HG03457 (cell line): ENCODE measurements around the gene ZNF423.

Source experiments
- ATAC-seq: cut with Tn5 transposase; IDR thresholded peaks from one replicate; pipeline ENCODE4 v1.9.1; 2021; ENCODE audit warnings: moderate number of reproducible peaks; ENCODE audit not compliant: unreplicated experiment

The ZNF423 gene

DNA sequence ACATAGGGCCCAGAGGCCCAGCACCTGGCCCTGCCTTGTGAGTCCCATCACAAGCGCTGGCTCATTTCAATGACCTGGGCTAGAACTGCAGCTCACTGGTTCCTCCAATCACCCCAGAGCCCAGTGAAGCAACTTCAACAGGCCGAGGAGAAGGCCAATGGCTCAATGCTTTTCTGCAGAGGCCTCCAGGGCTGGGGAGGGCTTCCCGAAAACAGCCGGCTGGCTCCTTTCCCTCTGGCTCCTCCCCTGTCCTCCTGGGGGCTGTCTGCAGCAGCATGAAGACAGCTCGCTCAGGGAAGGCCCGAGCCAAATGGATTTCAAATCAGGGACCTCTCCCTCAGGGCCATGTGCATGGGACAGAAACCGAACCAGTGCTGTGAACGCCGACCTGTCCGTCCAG lies 121.6 kb downstream of the ZNF423 start:
- ATAC-seq: no peak

- ATAC-seq: no peak
Observed at GRCh38 chr16:49733313-49734009, 122.5 kb downstream of the ZNF423 start.

- ATAC-seq: no peak
Observed at GRCh38 chr16:49731911-49732310, 124.0 kb downstream of the ZNF423 start.

DNA sequence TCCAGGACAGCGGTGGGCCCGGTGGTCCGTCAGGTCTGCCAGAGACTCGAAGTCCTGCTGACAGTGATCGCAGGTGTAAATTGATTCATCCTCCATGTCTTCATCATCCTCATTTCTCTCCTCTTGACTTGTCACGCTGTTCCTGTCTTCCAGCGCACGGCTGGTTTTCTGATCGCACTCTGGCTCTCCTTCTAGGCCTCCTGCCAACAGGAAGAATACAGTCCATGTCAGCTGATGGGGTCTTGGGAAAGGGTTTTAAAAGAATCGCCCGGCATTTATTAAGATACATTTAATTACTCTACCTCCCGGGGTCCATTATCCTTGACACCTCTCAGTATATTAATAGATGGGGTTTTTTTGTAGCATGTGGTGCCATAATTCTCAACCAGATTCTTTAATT lies 125.1 kb downstream of the ZNF423 start:
- no peak for ATAC-seq

GRCh38 chr16:49727611-49728010 lies 128.3 kb downstream of the ZNF423 start:
- no peak for ATAC-seq

- ATAC-seq: no peak
Observed at GRCh38 chr16:49726155-49726554, 129.8 kb downstream of the ZNF423 start.

GRCh38 chr16:49725651-49726050 lies 130.3 kb downstream of the ZNF423 start:
- no peak for ATAC-seq

GRCh38 chr16:49724774-49725173 lies 131.1 kb downstream of the ZNF423 start:
- no peak for ATAC-seq

- ATAC-seq: no peak
Observed at GRCh38 chr16:49723310-49723709, 132.6 kb downstream of the ZNF423 start.

GRCh38 chr16:49720225-49720624 lies 135.7 kb downstream of the ZNF423 start:
- no peak for ATAC-seq

- ATAC-seq: no peak
Observed at GRCh38 chr16:49717689-49718088, 138.2 kb downstream of the ZNF423 start.

DNA sequence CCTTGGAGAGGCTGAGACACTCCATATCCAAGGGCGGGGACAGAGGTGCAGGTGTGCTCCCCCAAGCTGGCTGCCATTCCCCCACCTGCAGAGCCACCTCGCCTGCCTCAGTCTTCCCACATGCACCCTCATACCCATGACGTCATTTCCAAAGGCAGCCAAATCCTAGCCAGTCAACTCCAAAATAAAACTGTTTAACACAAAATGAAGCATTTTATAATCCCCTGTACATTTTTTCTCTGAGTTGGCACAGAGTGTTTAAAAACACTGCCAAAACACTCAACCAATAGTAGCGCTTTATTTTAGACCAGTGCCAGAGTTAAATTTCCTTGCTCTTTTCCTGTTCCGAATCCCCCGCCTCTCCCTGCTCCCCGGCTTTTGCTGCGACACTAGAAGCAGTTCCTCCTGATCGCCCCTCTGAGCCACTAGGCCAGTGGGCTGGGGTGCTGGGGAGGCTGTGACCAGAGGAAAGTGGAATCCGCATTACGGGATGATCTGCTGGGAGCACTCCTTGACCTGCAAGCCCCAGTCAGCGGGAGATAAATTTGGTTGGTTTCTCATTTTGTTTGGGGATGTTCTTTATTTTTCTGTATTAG lies 139.5 kb downstream of the ZNF423 start:
- ATAC-seq: no peak

- ATAC-seq: no peak
Observed at GRCh38 chr16:49713770-49714169, 142.1 kb downstream of the ZNF423 start.

- no peak for ATAC-seq
Observed at GRCh38 chr16:49712542-49712941, 143.4 kb downstream of the ZNF423 start.

DNA sequence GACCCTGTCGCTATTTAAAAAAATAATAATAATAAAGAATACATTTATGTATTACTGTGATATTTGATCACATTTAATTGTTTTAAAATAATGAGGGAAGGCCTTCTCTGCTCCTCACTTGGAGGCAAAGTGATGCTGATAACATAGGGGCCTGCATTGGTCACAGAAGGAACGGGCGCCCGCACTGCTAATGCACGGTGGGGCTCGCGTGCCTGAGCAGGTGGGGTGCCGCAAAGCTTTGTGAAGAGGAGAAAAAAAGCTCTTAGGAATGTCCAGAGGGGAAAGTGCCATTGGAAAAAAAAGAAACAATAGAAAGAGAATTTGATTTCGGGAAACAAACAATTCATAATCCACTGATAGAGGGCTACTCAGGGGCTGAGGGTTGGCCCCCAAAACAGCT lies 143.8 kb downstream of the ZNF423 start:
- ATAC-seq: no peak

DNA sequence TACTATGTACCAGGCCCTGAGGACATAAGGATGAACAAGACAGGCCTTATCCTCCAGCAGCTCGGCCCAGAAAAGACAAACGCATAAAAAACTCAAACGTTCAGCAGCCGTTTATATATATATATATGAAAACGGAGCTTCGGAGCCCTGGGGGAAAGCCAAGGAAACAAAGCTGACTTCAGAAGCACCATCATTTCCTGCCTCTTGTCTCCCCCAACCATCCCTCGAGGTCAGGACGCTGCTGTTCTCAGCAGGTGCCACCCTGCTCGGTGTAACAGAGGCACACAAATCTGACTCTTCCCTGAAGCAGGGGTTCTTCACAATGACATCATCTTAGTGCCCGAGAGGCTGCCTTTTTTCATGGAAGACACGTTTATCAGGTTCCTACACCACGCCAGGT lies 146.9 kb downstream of the ZNF423 start:
- no peak for ATAC-seq

DNA sequence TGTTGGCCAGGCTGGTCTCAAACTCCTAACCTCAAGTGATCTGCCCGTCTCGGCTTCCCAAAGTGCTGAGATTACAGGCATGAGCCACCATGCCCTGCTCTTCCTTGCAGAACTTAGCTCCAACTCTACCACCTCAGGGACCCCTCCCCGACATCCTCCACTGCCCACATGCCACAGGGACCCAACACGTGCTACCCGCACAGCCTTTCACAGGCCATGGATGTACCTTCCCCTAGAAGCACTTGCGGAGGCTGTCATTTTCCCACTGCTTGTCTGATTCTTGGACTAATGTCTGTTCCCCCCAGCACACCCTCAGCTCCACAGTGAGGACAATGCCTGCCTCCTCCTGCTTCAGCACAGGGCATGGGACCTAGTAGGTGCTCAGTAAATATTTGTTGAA lies 147.4 kb downstream of the ZNF423 start:
- ATAC-seq: no peak

DNA sequence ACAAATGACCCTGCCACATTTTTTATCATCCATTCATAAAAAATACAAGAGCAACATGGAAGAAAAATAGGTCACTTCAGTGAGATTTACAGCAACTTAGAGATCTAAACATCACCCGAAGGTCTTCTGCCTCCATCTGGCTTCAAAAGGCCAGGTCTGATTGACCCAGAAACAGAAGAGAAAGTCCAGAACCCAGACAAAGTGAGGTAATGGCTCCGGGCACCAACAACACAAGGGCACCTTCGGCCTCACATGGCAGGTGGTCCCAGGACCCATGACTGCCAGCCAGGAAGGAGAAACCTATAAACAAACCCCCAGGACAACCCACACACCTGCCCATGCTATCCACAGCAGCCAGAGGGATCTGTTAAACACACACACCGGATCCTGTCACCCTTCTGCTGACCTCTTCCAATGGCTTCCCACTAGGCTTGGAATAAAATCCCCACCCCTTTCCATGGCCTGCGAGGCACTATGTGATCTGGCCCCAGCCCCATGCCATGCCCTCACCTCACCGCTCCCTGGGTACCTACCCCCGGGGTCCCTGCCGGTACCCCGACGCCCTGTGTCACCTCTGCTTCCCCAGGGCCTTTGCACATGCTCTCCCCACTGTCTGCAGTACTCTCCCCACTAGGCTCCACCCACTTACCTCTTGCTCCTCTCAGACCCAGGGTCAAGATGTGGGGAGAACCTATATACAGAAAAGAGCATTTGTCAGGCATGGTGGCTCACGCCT lies 149.1 kb downstream of the ZNF423 start:
- no peak for ATAC-seq

- no peak for ATAC-seq
Observed at GRCh38 chr16:49704586-49705155, 151.2 kb downstream of the ZNF423 start.

DNA sequence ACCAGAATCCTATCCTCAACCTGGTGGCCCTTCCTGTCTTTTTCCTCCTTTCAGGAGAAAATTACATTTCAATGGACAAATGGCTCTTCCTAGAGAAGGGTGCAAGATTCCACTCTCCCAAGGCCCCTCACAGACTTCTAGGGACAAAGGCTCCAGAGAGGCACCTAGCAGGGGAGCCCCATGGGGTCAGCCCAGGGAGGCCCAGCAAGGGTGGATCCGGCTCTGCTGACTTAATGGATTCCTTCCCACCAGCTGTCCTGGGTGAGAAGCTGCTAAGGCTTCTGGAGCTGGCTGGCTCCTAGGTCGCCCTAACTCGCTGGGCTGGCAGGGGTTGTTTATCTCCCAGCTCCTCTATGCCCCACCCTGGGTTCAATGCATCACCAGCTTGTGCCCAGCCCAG lies 152.4 kb downstream of the ZNF423 start:
- ATAC-seq: no peak

GRCh38 chr16:49701789-49702494 lies 154.0 kb downstream of the ZNF423 start:
- ATAC-seq: no peak
